ENCODE results near the gene NRDC.

The NRDC gene

GRCh38 chr1:51756290-51756689 lies 122.2 kb downstream of the NRDC start:
- no peak for DNase-seq

- no peak for DNase-seq
These were observed 123.1 kb downstream of the NRDC start for GRCh38 chr1:51755437-51755836.

GRCh38 chr1:51754666-51755065 lies 123.9 kb downstream of the NRDC start:
- DNase-seq: no peak

GRCh38 chr1:51753969-51754368 lies 124.6 kb downstream of the NRDC start:
- DNase-seq: no peak

- DNase-seq: no peak
These were observed 126.2 kb downstream of the NRDC start for GRCh38 chr1:51752073-51752948.

GRCh38 chr1:51750729-51751128 lies 127.8 kb downstream of the NRDC start:
- DNase-seq: no peak

GRCh38 chr1:51750218-51750617 lies 128.3 kb downstream of the NRDC start:
- DNase-seq: no peak

GRCh38 chr1:51749151-51749550 lies 129.4 kb downstream of the NRDC start:
- DNase-seq: no peak

- DNase-seq: no peak
These were observed 133.3 kb downstream of the NRDC start for GRCh38 chr1:51745304-51745570.

- no peak for DNase-seq
These were observed 133.8 kb downstream of the NRDC start for GRCh38 chr1:51744506-51745303.

- no peak for DNase-seq
These were observed 137.3 kb downstream of the NRDC start for GRCh38 chr1:51741121-51741681.

GRCh38 chr1:51740652-51741051 lies 137.9 kb downstream of the NRDC start:
- DNase-seq: no peak

Measured in NCI-H1436 treated with DMSO at 0.1 percent for 48 hours (cell line).